HG02938 (cell line): ENCODE measurements around the gene BICC1.

ENCODE experiments used
- ATAC-seq: cut with Tn5 transposase; IDR thresholded peaks from one replicate; pipeline ENCODE4 v1.9.1; 2021; ENCODE audit warnings: mild to moderate bottlenecking, moderate library complexity; ENCODE audit not compliant: unreplicated experiment

BICC1 gene

GRCh38 chr10:58512491-58513187, at the start of gene BICC1:
Gene BICC1, plus strand, starts transcription at chr10:58512872. Its CDS starts 272 bp downstream, at chr10:58513144.
- ATAC-seq, result no peak

- ATAC-seq, result no peak
Measured at GRCh38 chr10:58464956-58465355, 47.7 kb upstream of the BICC1 start.

- ATAC-seq, result no peak
Measured at GRCh38 chr10:58465629-58466028, 47.0 kb upstream of the BICC1 start.

GRCh38 chr10:58467931-58468635, 44.6 kb upstream of the BICC1 start:
- no peak for ATAC-seq

GRCh38 chr10:58473976-58474375, 38.7 kb upstream of the BICC1 start:
- no peak for ATAC-seq

- no peak for ATAC-seq
Measured at GRCh38 chr10:58475322-58476277, 37.1 kb upstream of the BICC1 start.

- no peak for ATAC-seq
Measured at GRCh38 chr10:58477122-58477521, 35.5 kb upstream of the BICC1 start.

- no peak for ATAC-seq
Measured at GRCh38 chr10:58477902-58478301, 34.8 kb upstream of the BICC1 start.

GRCh38 chr10:58479045-58479444, 33.6 kb upstream of the BICC1 start:
- ATAC-seq, result no peak

GRCh38 chr10:58480321-58480720, 32.4 kb upstream of the BICC1 start:
- no peak for ATAC-seq

GRCh38 chr10:58481569-58482109, 31.0 kb upstream of the BICC1 start:
- no peak for ATAC-seq

- no peak for ATAC-seq
Measured at GRCh38 chr10:58486821-58487220, 25.9 kb upstream of the BICC1 start.

GRCh38 chr10:58488921-58489320, 23.8 kb upstream of the BICC1 start:
- no peak for ATAC-seq

GRCh38 chr10:58502956-58503355, 9.7 kb upstream of the BICC1 start:
- ATAC-seq, result no peak

GRCh38 chr10:58508316-58508715, 4.4 kb upstream of the BICC1 start:
- ATAC-seq, result no peak

- ATAC-seq, result no peak
Measured at GRCh38 chr10:58511765-58512490, 744 bp upstream of the BICC1 start.

GRCh38 chr10:58513188-58514110, 777 bp downstream of the BICC1 start:
- ATAC-seq, result no peak

- ATAC-seq, result no peak
Measured at GRCh38 chr10:58514111-58514770, 1.6 kb downstream of the BICC1 start.
